HG03139 (cell line): ENCODE measurements around the gene NLRC4.
"Not testable (repeated sequence)": the region's sequence is repeated elsewhere in the genome, so short reads cannot be mapped to it uniquely, and the experiment has no call there.

ENCODE experiments used
- ATAC-seq: cut with Tn5 transposase; IDR thresholded peaks from one replicate; pipeline ENCODE4 v1.9.1; 2021; ENCODE audit not compliant: unreplicated experiment

Gene NLRC4

DNA sequence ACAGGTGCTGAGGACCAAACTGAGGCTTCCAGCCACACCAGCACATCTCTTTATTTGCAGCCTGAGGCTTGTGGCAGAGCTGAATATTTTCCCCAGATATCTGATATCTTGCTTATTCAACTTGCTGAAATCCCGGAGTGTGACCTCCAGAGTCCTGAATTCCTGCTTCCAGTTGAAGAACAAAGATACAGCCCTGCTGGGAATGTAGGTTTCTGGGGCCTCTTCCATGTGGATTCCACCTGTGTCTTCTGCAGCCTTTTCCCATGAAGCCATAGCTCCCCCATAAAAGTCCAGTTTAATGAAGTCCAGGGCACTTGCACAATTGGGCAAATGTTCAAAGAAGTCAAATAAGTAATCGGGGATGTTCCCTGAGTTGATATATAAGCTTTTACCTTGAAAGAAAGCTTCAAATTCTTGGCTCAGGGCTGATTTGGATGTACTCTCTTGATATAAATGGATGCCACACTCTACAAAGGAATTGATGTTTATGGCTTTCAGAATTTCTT lies 14.9 kb downstream of the NLRC4 start:
- ATAC-seq, result no peak

DNA sequence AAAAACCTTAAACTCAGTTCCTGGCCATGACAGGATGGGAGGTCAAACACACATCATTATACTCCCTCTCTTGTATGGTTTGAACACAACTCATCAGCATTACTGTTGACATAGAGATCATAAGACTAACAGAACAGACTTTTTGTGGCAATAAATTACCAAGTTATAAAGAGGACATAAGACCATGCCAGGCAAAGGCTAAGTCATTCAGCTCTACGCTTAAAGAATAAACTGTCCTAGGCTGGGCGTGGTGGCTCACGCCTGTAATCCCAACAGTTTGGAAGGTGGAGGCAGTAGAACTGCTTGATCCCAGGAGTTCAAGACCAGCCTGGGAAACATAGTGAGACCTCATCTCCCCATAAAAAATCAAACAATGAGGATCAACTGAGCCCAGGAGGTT lies 16.4 kb downstream of the NLRC4 start:
- ATAC-seq, result no peak

DNA sequence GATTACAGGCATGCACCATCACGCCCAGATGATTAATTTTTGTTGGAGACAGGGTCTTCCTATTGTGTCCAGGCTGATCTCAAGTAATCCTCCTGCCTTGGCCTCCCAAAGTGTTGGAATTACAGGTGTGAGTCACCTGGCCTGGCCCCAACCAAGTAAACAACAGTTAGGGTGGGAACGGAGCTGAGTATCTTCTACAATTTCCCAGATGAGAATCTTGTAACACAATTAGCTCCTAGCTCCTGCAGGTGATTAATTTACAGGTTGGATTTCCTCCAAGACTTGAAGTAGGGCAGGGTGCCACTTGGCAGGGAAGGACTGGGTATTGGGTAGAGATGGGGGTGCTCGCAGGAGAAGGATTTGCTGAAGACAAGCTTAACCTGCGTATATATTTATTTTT lies 17.8 kb downstream of the NLRC4 start:
- ATAC-seq, result no peak

DNA sequence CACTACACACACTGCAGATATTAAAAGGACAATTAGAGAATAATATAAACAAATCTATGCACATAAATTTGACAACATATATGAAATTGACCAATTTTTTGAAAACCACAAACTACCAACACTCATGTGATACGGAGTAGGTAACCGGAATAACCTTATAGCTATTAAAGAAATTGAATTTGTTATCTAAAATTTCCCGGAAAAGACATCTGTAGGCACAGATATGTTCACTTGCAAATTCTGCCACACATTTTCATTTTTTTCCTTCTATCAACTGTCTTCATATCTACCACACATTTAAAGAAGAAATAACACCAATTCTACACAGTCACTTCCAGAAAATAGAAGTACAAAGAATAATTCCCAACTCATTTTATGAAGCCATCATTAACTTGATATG lies 22.4 kb downstream of the NLRC4 start:
- no peak for ATAC-seq

DNA sequence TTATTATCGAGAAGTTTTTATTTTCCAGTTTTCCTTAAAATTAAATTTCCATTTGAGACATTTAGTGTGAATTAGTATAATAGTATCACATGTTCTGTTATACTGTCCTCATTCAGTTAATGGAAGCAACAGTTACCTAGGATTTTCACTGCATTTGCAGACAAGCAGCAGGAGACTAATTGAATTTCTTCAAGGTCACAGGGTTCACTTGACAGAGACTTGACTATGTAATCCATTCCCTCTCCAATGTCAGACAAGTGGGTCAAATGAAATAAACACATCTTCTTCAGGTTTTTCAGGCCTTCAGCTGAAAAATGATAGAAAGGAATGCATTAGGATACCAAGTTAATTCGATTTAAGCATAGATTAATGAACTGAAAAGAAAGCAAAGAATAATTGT lies 26.7 kb downstream of the NLRC4 start:
- ATAC-seq, result no peak

DNA sequence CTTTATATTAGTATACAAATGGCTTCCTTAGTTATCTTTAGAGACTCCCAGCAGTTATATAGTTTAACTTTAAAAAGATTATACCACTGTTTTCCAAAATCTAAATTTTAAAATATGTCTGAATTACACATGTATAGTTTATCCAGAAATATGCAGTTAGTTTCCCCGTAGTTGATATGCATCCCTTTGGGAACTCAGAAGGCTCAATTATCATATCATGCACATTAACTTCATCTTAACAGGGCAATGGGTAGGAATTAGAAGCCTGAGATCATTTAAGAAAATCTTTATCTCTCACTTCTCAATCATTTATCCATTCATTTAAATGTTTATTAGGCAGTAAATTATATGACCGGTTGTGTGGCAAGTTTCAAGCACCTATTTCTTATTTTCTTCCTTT lies 27.2 kb downstream of the NLRC4 start:
- no peak for ATAC-seq

DNA sequence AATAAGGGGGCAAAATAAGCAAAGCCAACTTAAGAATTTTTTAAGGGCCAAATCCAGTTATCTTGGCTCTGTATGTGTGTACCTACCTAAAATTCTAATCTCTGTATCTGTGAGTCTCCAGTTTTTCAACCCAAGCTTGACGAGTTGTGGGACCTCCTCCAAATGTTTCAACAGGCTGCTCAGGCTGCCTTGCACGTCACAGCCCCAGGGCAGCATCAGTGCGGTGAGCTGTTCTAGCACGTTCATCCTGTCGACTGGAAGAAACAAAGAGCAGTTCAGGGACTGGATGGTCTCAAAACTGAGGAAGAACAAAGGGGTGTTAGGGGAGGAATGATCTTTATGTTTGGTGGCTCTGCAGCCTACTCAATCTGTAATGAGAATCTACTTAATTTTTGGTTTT lies 29.4 kb downstream of the NLRC4 start:
- ATAC-seq, result no peak

DNA sequence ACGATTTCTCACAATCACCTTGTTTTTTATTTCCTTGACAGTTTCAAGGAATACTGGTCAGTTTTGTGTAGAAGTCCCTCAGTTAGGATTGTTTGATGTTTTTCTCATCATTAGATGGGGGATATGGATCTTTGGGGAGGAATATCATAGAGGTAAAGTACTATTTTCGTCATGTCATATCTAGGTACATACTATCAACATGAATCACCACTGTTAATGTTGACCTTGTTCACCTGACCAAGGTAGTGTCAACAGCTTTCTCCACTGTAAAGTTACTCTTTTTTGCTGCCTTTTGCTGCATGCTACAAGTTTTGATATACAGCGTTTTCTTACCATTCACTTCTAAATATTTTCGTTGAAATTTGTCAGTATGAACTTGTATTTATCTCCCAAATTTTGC lies 32.7 kb downstream of the NLRC4 start:
- no peak for ATAC-seq

DNA sequence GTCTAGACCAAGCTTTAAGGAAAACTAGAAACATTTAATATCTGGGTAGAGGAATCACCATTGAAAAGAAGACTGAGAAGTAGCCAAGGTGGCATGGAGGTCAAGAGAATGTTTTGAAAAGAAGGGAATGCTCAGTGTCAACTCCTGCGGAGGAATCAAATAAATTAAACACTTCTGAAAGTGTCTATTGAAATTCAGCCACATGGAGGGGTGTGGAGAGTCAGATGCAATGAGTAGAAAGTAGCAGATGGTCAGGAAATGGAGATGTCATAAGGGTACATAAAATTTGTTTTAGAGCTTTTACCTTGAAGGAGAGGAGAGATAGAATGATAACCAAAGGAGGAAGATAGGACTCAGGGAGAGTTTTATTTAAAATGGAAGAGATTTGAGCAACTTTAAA lies 35.1 kb downstream of the NLRC4 start:
- ATAC-seq, result no peak

DNA sequence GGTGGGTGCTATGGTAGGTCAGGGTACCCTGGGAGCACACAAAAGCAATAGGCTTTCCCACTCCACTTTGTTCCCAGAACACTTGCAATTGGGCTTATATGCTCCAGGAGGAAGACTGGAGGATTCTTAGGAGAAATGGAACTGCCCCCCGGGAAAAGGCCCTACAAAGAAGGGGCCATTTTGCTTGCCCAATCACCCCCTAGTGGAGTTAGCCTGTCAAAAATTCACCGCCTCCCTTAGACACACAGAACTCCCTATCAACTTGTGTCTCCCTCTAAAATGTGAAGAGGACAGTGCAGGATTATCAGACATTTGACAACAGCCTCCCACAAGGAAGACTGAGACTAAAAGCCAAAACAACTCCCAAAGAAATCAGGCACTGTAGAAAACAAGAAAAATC lies 36.5 kb downstream of the NLRC4 start:
- no peak for ATAC-seq

DNA sequence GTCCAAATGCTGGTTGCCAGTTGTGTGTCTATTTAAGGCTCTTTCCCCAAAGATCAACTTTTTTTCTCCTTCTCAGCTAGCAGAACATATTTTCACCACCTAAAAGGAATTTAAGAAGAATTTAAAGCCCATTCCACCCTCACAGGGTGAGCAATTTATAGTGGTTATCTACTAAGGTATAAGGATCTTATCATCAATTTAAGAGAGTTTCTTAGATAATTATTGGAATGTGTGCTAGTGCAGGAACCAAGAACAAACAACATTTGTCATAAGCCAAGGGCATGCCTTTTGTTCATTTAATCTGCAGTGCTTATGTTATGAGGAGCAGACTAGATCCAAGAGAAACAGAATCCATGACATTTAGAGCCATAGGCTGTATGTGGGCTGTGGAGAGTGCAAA lies 37.2 kb downstream of the NLRC4 start:
- ATAC-seq, result no peak

DNA sequence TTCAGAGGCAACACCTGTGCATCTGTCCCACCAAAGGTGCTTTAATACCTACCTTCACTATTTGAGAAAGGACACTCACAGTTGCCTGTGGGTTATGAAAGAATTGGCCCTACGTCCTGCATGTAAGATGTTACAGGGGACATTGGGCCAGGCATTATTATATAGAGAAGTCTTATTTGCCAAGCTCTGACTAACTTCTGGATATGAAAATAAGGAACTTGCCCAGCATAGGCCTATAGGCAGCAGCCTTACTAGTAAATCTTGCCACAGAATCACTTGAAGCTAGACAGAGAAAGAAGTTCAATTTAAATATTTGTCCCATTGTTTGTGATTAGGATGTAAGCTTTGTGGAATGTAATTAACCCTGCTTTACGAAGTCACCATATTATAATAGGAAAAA lies 41.7 kb downstream of the NLRC4 start:
- no peak for ATAC-seq

DNA sequence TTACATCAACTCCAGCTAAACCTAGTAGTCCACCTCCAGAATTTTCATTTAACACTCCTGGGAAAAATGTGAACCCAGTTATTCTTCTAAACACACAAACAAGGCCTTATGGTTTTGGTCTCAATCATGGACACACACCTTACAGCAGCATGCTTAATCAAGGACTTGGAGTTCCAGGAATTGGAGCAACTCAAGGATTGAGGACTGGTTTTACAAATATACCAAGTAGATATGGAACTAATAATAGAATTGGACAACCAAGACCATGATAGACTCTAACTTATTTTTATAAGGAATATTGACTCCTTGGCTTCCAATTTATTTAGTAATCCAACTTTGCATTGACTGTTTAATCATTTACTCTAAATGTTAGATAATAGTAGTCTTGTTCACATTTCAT lies 44.2 kb downstream of the NLRC4 start:
- ATAC-seq, result no peak

DNA sequence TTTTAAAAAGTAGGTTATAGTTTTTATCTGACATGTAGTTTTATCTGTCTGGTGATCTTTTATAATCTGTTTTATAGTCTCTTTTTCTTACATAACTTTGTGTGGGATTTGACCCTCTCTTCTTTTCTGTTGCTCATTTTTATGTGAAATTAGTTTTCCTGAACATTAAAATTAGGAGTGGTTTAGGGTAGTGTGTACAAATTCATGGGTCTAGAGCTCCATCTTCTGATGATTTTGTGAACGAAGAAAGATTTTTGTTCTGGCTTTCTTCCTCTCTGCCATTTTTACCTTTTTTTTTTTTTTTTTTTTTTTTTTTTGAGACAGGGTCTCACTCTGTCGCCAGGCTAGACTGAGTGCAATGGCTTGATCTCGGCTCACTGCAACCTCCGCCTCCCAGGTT lies 52.4 kb downstream of the NLRC4 start:
- no peak for ATAC-seq

DNA sequence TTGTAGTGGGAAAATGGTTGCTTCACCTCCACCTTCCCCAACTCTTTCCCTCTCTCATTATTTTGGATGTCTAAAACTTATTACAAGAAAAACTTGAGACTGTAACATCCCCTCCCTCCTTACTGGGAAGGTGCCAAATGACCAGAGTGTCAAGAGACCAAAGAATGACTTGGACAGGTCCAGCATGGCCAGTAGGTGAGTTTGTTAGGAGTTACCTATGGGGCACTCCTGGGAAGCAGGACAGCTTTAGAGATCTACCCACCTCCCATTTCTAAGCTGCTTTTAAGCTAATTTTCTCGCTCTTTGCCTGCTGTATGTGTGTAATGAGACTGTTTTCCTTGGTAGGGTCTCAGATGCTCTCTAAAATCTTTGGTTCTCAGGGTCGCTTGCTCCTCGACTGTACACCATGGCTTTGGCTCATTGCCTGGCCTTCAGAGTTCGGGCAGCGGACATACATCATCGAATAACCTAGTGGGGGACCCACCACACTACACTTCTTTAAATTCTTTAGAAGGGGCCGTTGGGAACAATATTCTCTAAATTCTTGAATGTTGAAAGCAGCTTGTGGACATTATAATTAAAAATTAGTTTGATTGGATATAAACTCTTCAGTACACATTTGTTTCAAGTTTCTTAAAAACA lies 53.8 kb downstream of the NLRC4 start:
- no peak for ATAC-seq

DNA sequence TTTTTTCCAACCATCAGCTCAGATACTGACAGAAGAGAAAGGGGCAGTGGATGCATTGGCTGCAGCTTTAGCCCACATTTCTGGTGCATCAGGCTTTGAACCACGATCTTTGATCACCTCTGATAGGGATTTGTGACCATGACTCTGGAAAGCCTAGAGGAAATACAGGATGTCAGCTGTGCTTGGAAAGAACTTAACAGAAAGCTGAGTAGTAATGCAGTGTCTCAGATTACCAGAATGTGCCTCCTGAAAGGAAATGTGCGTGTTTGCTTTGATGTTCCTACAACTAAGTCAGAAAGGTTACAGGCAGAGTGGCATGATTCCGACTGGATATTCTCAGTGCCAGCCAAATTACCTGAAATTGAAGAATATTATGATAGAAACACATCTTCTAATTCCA lies 61.3 kb downstream of the NLRC4 start:
- not testable (repeated sequence) for ATAC-seq

DNA sequence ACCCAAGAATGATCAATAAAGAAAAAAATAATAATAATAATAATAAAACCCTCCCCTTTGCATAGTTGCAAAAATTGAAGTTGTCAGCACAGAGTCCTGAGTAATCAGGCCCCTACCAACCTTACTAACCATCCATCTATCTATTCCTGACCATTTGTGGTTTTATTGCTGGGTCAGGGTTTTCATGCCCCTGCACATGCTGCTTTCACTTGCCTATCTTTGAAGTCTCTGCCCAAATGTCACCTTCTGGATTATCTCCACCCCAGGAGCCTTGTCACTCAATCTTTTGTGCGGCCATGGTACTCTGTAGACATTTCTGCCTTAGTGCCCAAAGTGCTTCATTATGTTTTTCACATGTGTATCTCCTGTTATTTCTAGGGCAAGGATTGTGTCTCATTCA lies 63.9 kb downstream of the NLRC4 start:
- ATAC-seq, result no peak

DNA sequence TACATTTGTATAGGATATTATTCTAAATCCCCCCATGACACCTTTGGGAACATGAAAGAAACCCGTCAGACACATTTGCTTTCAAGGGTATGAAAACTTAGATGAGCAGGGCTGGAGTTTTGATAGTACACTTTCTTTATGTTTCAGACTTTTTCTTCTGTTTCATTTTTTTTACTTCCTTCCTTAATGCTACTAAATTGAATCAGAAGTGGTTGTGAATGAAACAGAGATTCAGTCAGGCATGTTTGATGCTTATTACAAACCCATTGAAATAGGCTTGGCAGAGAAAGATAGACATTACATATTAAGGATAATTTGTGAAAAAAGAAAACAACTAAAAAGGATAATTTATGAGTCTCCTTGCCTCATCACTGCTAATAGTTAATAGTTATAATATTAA lies 72.3 kb downstream of the NLRC4 start:
- no peak for ATAC-seq

DNA sequence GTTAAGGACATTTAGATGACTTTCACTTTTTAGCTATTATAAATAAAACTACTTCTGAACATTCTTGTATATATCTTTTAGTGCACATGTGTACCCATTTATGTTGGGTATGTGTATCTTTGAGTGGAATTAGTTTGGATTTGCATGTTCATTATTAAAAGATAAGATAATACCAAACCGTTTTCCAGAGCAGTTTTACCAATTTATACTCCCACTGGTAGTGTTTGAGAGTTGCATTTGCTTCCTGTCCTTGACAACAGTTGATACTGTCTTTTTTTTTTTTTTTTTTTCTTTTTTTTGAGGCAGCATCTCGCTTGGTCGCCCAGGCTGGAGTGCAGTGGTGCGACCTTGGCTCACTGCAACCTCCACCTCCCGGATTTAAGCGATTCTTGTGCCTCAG lies 75.7 kb downstream of the NLRC4 start:
- ATAC-seq, result no peak

DNA sequence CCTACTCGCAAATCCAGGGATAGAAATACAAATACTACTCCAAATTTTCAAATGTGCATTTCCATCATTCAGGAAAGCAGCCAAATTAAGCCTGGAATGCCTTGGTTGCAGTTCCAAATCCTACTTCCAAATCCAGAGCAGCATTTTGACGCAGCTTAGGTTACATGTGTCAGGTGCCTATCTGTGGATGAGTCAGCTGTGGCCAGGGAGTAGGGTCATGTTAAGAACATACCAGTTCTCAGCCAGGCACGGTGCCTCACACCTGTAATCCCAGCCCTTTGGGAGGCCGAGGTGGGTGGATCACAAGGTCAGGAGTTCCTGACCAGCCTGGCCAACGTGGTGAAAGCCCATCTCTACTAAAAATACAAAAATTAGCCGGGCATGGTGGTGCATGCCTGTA lies 82.0 kb downstream of the NLRC4 start:
- no peak for ATAC-seq
